NCI-H2227 treated with DMSO at 0.1 percent for 48 hours (cell line): ENCODE data around the gene DDX20.
A peak's percentile ranks its signal among the peaks of the same experiment; 100 is the strongest.
"Not testable (repeated sequence)": the region's sequence is repeated elsewhere in the genome, so short reads cannot be mapped to it uniquely, and the experiment has no call there.

Experiments used
- DNase-seq: peaks from one replicate; lab custom pipeline; 2025; lab: John Stamatoyannopoulos, UW

Gene DDX20

DNA sequence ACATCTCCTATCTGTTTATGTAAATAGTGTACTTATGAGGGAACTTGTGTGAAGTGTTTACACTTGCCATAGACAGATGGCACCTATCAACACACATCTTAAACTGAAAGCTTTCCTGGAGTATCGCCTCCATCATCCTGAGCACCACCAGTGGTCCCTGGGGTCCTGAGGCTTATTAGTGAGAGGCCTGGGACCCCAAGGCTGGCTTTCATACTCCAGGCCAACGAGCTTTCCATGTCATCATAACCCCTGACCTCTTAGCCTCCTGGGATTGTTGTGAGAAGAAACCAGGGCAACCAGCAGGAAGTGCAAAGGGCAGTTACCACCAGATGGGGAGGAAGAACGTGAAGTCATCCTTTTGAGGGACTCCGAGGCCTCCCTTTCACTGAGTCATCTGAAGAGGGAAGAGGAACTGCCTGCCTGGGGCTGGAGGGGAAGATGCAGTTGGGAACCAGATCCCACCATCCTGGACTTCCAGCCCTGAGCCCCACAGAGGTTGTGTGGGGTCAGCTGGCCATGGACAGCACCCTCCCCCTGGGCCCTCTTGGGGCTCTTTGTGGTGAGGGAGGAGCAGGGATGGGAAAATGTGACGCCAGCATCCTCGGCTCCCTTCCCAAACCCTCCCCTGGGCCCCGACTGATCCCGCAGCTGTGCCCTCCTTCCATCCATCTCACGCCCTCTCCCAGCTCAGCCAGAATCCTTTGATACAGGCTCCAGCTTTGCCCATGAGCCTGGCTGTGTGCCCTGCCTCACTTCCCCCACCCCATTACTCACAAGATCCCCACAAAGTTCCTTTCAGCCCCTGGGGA is 22.3 kb upstream of the DDX20 start:
- DNase-seq, result no peak

DNA sequence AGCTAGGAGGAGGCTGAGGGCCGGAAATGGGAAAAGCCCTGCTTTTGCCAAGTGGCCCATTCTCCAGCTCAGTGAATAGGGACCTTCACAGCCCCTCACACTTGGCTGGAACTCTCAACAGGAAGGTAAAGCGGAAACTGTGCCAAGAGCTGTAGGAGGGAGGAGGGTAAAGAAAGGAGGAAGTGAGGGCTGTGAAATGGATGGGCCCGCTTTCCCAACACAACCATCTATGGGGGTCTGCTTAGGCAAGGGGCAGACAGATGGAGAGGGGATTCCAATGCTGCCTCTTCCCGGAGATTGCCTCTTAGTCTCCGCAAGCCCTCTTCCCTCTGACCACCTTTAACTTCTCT is 21.7 kb upstream of the DDX20 start:
- no peak for DNase-seq

GRCh38 chr1:111734426-111734825 is 21.3 kb upstream of the DDX20 start:
- no peak for DNase-seq

- no peak for DNase-seq
These were observed 20.8 kb upstream of the DDX20 start for GRCh38 chr1:111734856-111735255.

DNA sequence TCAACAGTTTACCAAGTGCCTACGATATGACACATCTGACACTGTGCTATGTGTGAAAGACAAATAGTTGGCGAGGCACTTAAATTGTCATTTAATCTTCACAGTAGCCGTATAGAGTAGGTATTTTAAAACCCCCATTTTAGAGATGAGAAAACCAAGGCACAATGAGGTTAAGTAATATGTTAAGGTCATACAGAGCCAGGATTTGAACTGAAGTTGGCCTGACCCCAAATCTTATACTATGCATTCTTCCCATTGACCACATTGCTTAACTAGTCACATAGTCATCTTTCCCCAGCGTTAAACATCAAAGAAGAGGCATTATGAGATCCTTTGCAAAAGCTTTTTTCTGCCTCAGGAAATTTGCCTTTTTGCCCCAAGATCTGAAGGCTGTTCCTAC is 20.4 kb upstream of the DDX20 start:
- no peak for DNase-seq

- DNase-seq, result peak; percentile 6
These were observed 19.7 kb upstream of the DDX20 start for GRCh38 chr1:111735858-111736544.

DNA sequence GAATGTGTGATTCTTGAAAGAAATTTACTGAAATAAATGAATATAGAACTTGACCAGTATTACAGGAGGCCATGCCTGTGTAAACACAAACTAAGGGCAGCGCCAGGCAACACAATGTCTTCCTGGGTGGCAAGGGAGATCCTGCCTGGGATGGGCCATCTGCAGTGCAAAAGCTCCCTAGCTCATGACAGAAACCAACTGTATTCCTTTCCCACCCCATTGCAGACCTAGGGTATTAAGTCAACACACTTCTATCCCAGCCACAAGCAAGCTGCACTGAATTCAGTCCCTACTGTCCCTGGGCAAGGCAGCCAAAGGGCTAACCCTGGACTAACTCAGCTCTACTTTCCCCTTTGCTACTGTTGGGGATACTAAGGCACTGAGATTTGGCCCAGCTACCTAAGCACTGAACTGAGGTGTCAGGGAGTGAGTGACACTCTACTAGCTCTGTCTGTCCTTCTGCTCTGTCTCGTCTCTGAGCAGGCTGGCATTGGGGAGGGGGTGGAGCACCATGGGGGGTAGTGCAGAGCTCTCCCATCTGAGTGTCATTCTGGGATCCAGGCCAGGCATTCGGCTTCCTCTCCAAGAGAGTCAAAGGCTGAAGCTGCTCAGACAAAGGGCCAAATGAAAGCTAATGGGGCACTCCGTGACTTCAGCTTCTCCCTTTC is 19.0 kb upstream of the DDX20 start:
- DNase-seq, result no peak

DNA sequence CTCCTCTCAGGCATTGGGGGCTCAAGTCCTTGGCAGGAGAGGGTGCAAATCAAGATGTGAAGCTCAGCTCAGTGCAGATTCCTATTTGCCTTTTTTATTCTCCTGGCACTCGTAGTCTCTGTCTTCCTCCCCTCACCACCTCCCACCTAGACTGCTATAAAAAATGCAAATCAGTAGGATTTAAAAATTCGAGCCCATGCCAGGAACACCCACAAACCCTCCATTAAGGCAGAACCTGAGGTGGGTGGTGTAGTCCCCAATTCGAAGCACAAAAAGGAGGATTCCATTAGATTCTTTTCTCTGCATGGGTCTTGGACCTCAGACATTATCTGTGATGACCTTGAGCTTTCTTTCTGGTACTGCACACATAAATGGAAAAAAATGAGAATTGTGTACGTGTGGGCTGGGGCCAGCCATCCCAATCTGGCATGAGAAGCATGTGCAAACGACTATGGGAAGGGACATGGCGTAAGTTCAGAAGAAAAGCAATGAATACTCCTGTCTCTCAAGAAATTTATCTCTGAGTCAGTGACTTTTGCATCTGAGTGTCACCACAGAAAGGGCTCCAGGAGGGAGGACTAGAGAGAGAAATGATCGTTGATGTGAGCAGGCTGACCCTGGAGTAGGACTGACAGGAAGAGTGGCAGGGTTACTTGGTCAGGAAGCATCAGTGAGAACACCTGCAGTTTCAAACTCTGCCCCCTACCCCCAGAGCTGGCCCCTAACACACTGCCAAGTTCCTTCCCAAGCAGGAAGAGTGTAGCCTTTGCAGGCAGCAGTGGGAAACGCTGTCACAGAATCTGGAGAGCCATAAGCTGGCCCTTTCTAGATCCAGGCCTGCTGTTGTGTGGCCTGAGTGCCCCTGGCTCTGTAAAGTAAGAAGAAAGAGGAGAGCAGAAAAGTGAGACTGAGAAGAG is 18.2 kb upstream of the DDX20 start:
- DNase-seq, result no peak

DNA sequence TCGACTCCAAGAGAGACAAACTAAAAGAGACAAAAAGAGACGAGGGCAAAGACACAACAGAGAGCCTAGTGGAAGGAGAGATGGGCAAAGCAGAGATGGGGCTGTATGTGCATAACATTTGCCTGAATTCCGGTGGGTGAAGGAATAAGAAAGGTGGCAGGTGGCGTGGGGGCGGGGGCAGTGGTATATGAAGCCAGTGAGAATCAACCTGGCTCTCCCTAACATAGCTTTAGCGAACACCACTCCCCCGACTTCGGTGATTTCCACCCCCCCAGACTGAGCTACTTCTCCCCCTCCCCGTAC is 17.6 kb upstream of the DDX20 start:
- no peak for DNase-seq

DNA sequence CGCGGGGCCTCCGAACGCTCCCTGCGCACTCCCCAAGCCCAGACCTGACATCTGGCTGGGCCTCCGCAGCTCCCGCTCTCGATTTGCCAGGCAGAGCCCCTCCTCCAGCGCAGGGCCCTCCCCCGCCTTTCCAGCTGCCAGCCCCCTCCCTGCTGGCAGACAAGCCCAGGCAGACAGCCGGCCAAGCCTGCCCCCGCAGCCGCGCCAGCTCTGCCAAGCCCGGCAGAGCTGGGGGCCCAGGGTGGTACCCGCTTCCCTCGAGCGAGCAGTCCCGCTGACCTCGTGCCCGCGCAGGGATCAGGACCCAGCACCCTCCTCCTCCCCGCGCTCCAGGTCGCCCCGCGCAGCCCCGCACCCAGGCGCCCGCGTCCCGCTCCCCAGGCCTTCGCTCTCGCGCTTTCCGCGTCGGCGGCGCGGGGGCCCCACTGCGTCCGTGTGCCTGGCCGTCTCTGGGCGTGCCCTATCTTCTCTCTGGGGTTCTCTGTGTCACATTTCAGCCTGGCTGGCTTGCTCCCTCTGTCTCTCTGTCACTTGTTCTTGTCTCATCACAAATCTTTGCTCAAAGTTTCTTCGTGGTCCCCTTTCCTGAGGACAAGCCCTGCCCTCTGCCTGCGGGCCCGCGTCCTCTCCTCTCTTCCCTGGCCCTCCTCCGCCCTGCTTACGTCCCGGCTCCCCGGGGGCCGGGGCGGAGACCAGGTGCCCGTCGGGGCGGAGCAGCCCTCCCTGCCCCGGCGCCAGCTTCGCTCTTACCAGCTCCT is 17.1 kb upstream of the DDX20 start:
- DNase-seq, result peak; percentile 57

GRCh38 chr1:111739194-111739924 is 16.3 kb upstream of the DDX20 start, which contains the start of gene INKA2:
INKA2 (minus strand) TSS chr1:111739395; CDS start chr1:111739242, 153 bp downstream.
- peak; percentile 88 for DNase-seq

DNA sequence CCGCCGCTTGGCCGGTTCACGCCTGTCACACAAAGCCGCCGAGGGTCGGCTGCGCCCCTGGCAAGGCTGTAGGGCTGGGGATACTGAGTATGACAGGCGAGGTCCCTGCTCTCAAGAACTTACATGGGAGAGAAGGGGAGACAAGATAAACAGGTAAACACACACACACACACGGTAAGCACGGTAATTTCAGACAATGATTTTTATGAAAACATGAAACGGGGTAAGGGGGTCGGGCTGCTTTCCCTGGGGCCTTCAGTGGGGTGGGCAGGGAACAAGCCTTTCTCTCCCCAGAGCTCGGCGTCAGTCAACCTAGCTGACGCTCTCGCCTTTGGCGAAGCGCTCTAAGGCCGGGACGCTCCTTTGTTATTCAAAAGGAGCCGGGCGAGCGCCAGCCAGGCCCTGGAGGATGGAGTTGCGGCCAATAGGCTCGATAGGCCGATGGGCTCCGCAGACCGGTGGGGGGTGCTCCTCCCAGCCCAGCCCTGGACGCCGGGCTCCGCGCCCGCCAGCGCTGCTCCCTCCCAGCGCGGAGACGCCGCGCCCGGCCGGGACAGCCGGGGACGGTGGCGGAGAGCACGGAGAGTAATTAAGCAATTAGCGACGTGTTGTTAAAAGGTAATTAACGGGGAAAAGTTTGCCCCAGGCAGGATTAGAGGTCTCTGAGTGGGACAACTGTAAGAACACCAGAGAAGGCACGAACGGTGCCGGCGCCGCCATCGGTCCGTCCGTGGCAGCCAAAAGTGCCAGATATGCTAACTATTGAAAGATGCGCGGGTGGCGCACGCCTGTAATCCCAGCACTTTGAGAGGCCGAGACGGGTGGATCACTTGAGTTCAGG is 15.6 kb upstream of the DDX20 start:
- DNase-seq, result no peak

GRCh38 chr1:111742292-111742691 is 13.4 kb upstream of the DDX20 start:
- DNase-seq, result not testable (repeated sequence)

DNA sequence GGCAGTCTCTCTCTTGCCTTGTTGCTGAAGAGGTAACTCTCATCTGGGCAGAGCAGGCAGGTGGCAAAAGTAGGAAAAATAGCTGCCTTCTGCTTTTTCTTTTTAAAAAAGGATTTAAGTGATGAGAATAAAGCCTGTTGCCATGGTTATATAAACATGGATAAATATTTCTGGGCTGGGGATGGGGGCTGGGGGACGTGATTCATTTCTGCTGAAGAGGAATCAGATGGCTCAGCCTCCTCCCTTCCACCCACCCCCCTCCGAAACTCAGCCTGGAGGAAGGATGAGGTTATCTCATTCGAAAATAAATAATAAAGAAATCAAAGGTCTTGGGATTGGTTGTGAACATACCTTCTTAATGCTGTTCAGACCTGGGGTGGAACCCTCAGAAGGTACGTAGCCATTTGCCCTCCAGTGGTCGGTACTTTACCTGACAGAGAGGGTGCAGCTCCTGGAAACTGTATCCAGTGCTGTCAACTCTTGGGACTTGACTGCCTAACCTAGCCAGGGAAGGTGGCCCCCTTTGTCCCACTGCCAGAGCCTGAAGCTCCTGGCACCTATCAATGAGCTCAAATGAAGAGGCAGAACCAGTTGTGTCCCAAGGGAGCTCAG is 12.7 kb upstream of the DDX20 start:
- no peak for DNase-seq

DNA sequence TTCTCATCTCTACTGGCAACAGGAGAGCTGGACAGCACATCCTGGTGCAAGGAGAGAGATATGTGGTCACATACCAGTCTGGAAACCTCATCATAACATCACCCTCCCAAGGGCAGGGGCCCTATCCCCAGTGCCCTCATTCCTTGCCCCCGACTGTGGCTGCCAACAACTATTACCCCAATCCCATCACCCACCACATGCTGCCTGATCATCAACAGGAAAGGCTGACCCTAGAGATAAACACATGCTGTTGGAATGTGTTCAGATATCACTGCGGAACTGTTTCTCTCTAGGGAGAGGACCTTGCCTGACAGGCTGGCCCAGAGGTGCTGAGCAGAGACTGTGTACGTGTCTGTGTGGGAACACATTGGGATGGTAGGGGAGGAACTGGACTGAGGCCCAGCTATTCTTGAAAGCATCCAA is 12.0 kb upstream of the DDX20 start:
- no peak for DNase-seq

- peak; percentile 6 for DNase-seq
These were observed 9.8 kb upstream of the DDX20 start for GRCh38 chr1:111745675-111746613.

- DNase-seq, result no peak
These were observed 9.1 kb upstream of the DDX20 start for GRCh38 chr1:111746614-111746999.

- DNase-seq, result peak; percentile 23
These were observed 8.4 kb upstream of the DDX20 start for GRCh38 chr1:111747282-111747734.
